DLD1 (cell line): ENCODE measurements around the gene TACC2.

Experiments
- in situ Hi-C: cut with HindIII; loops from 2 replicates; pipeline ENCODE4 v1.10.0; 2017; ENCODE audit warnings: low sequenced_read_pairs

The TACC2 gene

GRCh38 chr10:122303271-122304053, 314.5 kb downstream of the TACC2 start:
- in situ Hi-C loops: no loop called here
